GOT3 (cell line): ENCODE data around the gene ACOX3.

Experiments used
- DNase-seq: peaks from one replicate; lab custom pipeline; 2025; ENCODE audit warnings: mixed read lengths; lab: John Stamatoyannopoulos, UW

The ACOX3 gene

DNA sequence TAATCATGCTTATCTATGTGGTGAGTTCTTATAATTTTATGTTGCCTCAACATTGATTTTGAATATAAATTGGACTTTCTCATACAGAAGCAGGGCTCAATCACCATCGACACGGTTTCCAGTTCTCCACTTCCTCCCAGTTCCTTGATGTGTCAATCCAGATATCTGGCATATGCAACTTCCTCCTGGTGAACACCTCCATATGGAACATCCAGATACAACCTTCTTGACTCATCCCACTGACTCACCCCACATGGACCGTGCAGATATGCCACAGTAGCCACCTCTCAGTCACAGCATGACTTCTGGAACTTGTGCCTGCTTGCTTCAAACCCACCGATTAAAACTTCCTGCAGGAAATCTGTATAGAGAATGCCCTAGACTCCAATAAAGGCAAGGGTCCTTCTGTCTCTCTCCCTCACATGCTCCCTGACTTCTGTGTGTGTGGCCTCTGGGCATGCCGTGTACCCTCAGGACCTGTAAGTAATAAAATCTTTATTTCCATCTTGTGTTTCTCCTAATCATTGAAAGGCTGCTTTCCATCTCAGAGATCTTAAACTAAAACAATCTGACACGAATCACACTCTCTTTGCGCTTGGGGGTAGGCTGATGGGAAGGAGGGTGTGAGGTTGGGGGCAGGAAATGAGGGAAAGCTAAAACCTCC lies 104.0 kb downstream of the ACOX3 start:
- DNase-seq = no peak

DNA sequence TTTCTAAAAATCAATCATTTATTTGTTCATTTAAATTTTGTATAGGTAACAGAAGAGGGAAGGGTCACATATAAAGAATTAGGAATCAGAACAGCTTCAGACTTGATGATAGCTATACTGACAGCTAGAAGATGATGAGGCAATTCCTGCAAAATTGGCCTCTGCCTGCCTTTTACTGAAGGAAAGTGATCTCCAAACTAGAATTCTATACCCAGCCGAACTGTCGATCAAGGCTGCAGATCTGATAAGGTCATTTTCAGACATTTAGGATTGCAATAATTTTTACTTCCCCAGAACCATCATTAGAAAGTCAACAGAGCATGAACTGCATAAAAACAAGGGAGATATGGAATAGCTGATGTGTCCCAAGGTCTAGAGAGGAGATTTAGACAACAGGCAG lies 104.7 kb downstream of the ACOX3 start:
- DNase-seq = no peak

DNA sequence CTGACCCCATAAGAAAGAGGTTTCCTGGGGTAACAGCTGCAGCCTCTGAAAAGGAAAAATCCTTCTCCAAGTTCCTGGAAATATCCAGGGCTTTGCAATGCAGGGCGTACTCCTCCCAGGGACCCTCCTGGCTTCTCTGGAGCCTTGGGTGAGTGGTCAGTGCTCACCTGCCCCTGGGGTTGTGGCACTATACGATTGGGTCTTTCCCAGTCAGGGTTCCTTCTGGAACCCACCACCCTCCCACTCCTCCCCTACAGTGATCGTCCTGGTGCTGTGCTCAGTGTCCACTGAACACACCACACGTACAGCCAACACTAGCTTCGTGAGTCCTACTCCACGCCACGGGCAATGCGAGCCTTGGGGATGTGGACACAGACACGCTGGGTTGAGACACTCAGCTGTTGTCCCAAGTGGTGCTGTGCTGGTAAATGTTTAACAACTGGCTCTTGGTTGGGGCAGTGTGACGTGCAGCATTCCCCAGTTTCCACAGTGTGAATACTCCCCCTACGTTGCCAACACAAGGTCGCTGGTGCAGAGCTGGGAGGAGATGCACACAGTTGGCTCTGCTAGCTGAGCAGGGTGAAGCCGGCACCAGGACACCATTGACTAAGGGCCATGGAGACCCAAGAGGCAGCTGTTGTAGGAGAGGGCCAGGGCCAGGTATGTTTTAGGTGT lies 105.6 kb downstream of the ACOX3 start:
- no peak for DNase-seq

DNA sequence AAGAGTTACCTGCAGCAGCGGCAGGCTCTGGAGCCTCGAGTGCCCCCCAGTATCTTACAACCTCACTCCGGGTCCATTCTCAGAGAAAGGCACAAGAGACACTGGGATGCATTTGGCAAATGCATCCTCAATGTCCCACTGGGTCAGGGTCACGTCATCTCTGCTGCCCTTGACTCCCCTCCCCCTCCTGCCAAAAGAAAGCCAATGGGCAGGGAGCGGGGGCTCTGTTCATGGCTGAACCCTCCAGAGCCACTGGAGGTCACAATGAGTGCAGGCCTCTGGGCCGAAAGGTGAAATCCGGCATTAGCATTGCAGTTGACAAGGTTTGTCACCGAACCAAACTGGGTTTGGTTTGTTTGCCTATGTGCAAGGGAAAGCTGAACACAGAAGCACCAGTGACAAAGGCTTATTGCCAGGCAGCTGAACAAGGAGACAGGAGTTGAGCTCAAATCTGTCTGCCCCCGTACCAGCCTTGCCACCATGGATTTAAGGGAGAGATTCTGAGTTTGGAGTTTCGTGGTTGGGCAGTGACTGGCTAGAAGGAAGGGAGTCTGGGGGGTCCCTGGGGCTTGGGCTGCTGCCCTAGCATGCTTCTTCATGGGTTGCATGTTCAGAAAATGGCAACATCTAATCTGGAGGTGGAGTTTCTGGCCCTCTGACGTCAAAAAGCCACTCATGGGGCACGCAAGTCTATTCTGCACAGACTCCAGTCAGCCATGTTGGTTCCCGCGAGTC lies 106.6 kb downstream of the ACOX3 start:
- DNase-seq = no peak

DNA sequence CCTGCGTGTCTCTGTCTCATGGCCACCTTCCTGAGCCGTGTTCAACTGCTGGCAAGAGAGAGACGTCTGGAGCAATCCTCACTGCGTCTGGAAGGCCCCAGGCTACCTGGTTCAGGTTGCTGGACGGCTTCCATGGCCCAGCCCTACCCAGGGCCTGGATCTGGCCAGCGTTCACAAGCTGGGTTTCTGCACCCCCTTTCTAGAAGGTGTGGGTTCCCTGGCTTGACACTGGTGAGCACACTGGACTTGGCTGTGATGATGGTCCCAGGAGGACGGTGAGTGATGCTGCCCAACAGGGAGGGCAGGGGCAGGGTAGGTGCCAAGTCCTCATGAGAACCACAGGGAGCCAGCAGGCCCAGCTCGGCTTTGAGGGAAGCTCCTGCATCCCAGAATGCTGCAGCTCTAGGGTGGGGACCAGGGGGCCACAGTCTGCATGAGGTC lies 107.6 kb downstream of the ACOX3 start:
- no peak for DNase-seq

DNA sequence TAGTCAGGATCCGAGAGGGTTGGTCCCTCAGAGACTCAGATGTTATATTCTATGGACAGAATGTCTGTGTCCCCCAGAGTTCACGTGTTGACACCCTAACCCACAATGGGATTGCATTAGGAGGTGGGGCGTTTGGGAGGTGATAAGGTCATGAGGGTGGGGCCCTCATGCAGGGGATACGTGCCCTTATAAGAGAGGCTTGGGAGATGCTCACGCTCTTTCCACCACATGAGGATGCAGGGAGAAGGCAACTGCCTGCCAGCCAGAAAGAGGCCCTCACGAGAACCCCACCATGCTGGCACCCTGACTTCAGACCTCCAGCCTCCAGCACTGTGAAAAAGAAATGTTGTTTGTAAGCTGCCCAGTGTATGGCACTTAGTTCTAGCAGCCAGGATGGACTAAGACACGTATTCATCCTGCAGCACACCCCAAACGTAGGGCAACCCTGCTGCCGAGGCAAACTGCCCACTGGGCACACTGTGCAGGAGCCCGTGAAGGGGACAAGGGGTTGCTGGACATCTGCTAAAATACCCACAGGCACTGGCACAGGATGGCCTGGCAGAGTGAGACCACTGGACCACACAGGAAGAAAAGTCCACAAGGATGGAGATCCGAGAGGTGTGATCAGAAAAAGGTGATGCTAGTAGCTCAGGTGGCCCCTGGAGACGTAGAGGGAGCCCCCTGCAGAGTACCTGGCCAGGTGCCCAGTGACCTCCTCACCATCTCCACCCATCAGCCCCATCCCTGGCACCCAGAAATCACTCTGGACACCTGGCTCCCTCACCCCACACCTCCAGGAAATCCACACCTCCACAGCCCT lies 108.3 kb downstream of the ACOX3 start:
- DNase-seq = no peak

DNA sequence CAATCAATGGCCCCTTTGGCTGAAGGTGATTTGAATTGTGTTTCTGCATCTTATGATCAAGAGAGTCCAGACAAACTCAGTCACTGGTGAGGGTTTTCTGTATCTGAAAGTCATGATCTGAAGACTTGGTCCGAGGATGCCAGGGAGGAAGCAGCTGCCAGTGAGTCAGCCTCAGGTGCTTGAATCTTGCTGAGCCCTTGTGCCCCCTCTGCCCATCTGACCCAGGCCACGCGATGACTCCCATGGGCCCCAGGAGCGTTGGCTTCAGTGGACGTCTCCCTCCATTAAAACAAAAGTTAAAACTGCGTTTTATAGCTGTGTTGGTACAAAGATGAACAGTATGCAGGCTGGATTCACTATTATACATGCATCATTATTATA lies 109.0 kb downstream of the ACOX3 start:
- DNase-seq = no peak

DNA sequence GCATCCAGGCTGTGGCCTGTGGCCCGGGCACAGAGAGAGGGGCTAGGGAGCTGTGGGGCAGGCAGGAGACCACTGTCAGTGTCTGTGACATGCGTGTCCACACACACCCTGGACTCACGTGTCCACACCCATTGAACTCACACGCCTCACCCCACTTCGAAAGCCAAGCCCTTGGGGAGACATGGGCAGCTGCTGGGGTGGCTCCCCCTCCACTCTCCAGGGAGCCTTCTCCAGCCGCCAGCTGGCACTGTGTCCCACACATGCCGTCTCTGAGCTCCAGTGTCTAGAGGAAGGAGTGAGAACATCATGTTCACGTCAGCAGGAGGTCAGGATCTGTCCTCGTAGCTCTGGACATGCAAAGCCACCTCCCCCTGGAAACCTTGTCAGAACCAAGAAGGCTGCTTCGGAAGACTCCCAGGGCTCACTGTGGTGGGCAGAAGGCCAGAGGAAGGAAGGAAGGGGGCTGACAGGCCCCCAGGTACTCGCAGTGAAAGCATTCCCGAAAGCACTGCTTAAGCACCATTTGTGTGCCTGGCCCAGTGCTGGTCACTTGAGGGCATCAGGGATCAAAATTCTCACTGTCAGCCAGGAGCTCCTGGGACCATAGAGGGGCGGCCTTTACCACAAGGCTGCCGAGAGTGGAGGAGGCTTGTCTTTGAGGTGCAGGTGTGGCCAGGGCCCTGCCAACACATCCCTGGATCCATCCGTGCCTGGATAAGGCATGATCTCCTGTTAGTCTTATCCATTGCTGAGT lies 109.5 kb downstream of the ACOX3 start:
- DNase-seq = no peak

DNA sequence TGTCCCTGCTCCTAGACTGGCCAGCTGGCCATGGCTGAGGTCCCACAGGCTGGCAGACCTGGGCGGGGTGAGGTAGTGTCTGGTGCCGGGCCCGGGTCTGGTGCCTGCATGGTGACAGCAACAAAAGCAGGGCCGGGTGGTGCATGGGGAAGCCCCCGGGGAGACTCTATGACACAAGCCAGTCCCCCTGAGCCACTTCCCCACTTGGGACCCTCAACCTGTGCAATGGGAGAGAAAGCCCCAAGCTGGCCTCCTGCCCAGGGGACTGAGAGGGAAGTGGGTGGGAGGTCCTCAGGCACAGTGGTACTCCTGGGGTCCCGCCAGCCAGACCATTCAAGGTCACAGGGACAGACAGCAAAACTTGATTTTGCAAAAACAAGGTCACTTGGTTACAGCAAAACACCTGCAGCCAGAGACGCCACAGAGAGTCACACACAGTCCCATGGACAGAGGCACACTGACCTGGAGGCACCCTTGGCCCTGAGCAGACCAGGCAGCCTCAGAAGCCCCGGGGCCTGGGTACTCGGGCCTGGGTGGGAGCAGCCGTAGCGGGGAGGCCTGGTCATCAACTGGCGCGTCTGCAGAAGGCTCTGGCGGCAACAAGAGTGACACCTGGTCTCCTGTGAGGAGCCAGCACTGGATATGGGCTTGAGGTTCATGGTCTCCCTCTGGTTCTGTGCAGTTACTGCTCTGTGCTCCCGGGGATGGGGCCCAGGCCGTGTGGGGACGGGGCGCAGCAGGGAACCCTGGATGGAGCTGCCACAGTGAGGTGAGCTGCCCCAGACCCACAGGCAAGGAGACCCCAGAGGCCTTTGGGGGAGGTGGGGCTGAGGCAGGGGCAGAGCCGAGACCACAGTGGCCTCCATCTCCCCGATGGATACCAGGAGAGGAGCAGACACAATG lies 110.4 kb downstream of the ACOX3 start:
- DNase-seq = no peak

DNA sequence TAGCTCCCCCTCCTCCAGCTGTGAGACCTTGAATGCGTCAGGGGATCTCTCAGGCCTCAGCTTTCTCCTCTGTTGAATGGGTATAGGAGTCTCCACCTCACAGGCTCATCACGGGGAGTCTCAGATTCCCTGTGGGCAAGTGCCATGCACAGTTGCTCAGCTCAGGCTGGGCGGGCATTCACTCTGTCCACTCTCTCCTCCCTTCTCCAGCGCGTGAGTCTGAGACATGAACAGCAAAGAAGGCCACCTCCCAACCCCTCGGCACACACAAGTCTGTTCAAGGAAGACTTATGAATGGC lies 111.0 kb downstream of the ACOX3 start:
- DNase-seq = no peak

DNA sequence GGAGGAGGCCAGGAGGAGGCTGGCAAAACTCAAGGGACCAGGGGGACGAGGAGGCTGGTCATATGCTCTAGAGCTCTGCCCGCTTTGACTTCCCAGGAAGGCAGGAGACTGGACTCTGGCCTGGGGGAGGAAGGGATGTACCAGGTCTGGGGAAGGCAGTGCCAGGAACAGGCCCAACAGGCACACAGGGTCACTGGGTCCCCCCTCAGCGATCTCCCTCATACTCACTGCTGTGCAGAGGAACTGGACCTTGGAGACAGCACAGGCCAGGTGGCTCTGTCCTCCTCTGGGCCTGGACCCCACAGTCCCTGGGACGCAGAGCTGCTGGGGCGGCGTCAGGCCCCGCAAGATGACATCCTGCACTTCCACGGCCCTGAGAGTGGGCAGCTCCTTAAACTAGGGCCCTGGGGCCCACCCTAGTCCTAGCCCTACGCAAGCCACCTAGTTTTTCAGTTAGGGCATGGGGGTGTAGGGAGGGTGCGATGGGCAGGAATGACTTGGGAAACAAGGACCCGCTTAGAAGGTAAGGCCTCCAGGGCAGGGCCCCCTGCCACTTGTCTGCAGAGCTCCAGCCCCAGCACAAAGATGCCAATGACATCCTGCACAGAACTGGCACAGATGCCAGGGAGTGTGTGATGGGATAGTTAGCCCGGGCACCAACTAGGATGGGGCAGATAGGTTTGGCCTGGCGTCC lies 111.5 kb downstream of the ACOX3 start:
- no peak for DNase-seq

DNA sequence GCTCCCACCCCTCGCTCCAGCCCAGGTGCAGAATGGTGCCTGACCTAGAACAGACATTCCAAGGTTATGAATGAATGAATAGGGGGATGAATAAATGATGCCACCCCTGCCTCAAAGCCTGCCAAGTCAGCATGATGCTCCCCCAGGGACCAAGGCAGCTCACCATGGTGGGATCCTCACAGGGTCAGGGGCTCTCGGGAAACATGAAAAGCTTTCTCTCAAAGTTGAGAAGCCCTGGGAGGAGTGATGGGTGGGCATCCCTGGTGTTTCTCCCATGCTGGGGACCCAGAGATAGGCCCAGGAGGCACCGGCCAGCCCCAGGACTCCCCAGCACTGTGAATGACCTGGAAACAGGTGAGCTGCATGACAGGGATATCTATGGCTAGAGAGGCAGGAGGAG lies 112.1 kb downstream of the ACOX3 start:
- no peak for DNase-seq

DNA sequence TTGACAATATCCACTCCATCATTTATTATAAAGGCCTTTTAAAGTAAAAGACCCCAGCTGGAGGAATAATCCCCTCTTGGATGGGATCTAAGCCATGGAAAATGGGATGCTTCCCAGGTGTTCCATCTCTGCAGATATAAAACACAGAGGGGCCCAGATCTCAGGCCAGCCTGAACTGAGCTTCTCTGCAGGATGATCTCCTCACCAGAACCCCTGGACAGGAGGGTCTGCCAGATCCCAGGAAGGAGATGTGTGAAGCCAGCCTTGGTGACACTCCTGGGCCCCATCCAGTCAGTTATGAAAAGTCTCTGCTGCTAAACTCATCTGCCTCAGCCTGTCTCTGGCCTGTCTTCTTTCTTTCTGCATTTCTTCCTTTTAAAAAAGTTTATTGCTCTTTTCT lies 114.3 kb downstream of the ACOX3 start:
- DNase-seq = no peak

DNA sequence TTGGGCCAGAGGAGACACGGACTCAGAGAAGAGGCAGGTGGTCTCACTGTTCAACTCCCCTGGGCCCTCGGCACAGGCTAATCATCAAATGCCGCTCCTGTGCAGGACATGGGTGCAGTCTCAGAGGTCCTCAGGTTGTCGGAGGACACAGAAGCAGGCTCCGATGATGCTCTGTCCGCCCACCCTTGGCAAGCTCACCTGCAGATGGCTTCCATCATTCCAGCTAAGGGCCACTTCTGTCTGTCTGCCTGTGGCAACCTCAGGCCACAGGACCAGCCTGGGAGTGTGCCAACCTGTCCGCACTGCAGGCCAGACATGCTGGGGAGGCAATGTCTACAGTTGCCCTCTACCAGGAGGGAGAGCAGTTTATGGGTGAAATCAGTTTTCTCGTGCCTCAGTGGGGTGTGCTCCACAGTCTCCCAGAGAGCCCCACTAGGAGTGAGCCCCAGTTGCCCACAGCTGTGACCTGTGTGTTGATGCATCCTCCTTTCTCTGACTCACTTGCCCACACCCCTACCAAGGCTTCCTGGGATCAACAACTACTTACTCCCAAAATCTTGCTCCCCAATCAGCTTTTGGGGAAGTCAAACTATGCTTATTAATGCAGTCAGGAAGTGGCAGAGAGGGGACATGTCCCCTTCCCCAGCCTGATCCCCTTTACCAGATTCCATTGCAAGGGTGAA lies 115.1 kb downstream of the ACOX3 start:
- DNase-seq = no peak

DNA sequence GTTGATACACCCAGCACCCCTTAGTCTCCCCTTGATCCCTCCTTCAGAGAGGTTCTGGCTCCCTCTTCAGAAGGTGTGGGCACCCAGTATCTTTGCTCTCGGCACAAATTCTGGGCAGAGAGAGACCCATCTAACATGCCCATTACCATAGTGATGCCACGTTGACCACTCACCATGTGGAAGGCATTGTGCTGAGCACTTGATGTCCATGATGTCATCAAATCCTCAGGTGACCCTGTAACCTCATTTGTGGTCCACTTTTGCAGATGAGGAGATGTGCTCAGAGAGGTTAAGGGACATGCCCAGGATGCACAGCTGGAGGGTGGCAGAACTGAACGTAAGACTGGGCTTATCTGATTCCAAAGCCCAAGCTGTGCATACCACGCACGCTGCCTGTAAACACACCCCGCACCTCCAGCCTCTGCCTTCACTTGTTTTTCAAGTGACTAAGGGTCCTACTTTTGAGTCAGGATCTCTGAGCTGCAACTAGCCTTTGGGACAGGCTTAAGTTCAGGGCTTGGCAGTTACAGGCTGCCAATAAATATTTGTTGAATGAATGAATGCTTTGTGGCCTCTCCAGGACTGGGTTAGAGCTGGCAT lies 115.8 kb downstream of the ACOX3 start:
- no peak for DNase-seq

DNA sequence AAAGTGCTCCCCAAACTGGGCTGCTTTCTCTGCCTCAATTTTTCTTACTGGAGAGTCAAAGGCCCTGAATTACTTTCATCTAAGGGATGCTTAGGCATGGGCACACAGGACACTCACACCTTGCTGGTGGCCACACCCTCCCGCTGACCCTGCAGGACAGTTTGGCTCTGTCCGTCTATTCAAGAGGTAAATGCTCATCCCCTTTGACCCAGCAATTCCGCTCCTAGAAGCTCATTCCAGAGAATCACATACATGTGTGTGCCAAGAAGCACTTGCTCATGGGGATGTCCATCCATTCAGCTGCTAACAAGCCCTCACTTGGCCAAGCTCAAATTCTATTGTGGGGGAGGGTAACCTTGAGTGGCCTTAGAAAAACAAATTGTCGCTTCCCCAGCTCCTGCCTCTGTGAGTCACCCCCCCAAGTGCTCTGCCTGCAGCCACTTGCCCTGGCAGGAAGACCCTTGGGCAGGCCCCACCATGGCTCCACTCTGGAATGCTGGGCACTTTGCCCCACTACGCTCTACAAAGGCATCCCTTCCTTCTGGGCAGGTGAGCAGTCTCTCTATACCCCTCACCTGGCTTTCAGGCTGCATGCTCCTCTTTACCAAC lies 116.5 kb downstream of the ACOX3 start:
- no peak for DNase-seq

DNA sequence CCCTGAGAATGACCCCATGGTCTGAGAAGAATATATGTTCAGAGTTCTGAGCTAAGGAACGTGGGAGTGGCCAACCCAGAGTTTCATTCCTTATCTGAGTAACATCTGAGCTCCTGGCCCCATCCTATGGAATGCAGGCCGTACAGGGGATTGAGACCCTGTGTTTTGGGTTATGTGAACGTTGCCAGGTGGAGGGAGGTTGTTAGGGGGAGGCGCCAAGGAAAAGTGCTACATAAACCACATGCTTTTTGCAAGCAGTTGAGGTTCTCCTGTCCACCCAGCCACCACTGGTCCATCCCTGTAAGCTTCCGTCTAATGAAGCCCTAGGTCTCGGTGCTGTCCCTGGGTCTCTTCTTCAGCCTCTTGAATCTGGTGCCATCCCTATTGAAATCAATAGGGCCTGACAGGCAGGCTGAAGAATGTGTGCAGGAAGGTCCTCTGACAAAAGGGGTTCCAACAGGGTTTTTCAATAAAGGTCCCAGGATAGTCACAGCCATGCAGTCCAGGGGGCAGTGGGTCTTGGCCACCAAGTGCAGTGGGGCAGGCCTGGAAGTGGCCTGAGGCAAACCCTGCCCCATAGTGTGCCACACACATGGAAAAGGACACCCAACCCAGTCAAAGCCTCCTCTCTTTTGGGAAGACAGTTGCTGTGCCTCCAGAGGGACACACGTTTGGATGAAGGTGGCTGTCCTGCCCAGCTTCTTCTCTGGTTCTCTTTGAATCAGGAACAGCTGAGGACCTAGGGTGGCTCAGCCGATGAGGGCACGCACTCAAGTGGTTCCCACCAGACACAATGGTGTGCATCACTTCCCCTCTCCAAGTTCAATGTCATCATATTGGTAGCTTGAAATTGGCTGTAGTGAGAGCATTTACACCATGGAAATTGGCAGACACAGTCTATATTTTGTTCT lies 117.5 kb downstream of the ACOX3 start:
- DNase-seq = no peak

DNA sequence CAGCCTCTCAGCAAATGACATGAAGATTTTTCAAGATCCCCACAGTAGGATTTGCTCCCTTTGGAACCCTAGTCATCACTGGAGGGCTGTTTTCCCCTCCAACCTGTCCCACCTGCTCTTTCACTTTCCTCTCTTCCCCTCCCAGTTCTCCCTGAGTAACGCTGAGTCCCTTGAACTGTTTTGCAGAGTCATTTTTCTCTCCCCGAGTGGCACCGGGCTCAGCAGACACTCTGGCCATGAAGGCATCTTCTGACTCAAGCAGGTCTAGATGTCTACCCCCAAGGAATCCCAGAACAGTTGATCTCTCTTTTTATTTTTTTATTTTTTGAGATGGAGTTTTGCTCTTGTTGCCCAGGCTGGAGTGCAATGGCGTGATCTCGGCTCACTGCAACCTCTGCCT lies 118.8 kb downstream of the ACOX3 start:
- no peak for DNase-seq
